Measurements from ENCODE around the gene AGPS. TPM values are rescaled to one million over a fixed set of nuclear protein-coding genes. Genes with fewer than 3 reads are reported as not detected.

The AGPS gene
- total and polyA plus RNA-seq, 2 donors (not counting 1 experiment from before 2014, with no cell fraction given): 2.2 to 25.5 TPM

- no peak overlapping the region for H3K27ac Mint-ChIP-seq
- H3K36me3 ChIP-seq (replicated peaks in 1 of 2; ENCODE audit: control extremely low read depth in 1 of 2, control insufficient read depth in 1 of 2, extremely low read depth in 1 of 2, insufficient read depth in 2 of 2, low read length in 1 of 2): peaks cover 7% of the 10 kb centered on the region in 2 experiments
- H3K4me1 Mint-ChIP-seq: no peaks in the 10 kb centered on the region
- no peak overlapping the region for H2AFZ ChIP-seq (ENCODE audit: insufficient read depth, low read depth, low read length, poor library complexity, severe bottlenecking)
- no peaks in the 10 kb centered on the region for H3K4me1 ChIP-seq (ENCODE audit: control insufficient read depth in 2 of 2, insufficient read depth in 2 of 2, low read length in 2 of 2)
- H3K4me3 ChIP-seq (ENCODE audit: control extremely low read depth in 1 of 5, extremely low read depth in 1 of 5, insufficient read depth in 1 of 5, low read depth in 2 of 5, low read length in 4 of 5): no peak overlapping the region
- DNase-seq (no peak), ATAC-seq (ENCODE audit: low read depth) (no peak)
- no peak overlapping the region for H3K4me2 ChIP-seq (replicated peaks; ENCODE audit: low read depth, low read length, poor library complexity, severe bottlenecking)
- H4K20me1 ChIP-seq (ENCODE audit: control insufficient read depth, insufficient read depth, low read length, poor library complexity, severe bottlenecking): no peaks in the 10 kb centered on the region
- intact Hi-C loops (cut with micrococcal nuclease): no loop called here
- no peaks in the 10 kb centered on the region for H3K9me3 ChIP-seq (ENCODE audit: control extremely low read depth in 1 of 3, control insufficient read depth in 2 of 3, insufficient read depth in 1 of 3, low read length in 2 of 3)
- no peaks in the 10 kb centered on the region for H3K79me2 ChIP-seq (ENCODE audit: control insufficient read depth, insufficient read depth, low read length)
- H3K27me3 Mint-ChIP-seq: no peaks in the 10 kb centered on the region
- H3K9ac ChIP-seq (ENCODE audit: low read length): no peak overlapping the region
- ChIA-PET POLR2A (no interaction called here), CTCF (no interaction called here)
- H3K27ac ChIP-seq (ENCODE audit: low read length in 2 of 2): no peak overlapping the region
- H3K27me3 ChIP-seq (replicated peaks in 1 of 4; ENCODE audit: control extremely low read depth in 1 of 4, control insufficient read depth in 3 of 4, insufficient read depth in 4 of 4, low read length in 3 of 4): no peaks in the 10 kb centered on the region
- H3K9me3 Mint-ChIP-seq (ENCODE audit: insufficient read depth): no peaks in the 10 kb centered on the region
- no peak overlapping the region for H3K4me3 Mint-ChIP-seq
- TF ChIP-seq CTCF (IDR thresholded peaks at IDR 0.05): no peak
- TF ChIP-seq EZH2 (IDR thresholded peaks at IDR 0.05; ENCODE audit: borderline replicate concordance, insufficient read depth, low read depth, low read length, poor library complexity, severe bottlenecking): no peak
These were observed 135.9 kb downstream of the AGPS start for GRCh38 chr2:177528351-177528933.

- H3K4me1 ChIP-seq (ENCODE audit: control insufficient read depth in 2 of 2, insufficient read depth in 2 of 2, low read length in 2 of 2): no peaks in the 10 kb centered on the region
- no peak overlapping the region for H3K4me3 Mint-ChIP-seq
- no peaks in the 10 kb centered on the region for H4K20me1 ChIP-seq (ENCODE audit: control insufficient read depth, insufficient read depth, low read length, poor library complexity, severe bottlenecking)
- H3K27me3 Mint-ChIP-seq: no peaks in the 10 kb centered on the region
- H3K27ac Mint-ChIP-seq: no peak overlapping the region
- DNase-seq (no peak), ATAC-seq (ENCODE audit: low read depth) (no peak)
- H3K4me1 Mint-ChIP-seq: no peaks in the 10 kb centered on the region
- no peak overlapping the region for H3K4me2 ChIP-seq (replicated peaks; ENCODE audit: low read depth, low read length, poor library complexity, severe bottlenecking)
- no peak overlapping the region for H3K9ac ChIP-seq (ENCODE audit: low read length)
- no peaks in the 10 kb centered on the region for H3K9me3 Mint-ChIP-seq (ENCODE audit: insufficient read depth)
- intact Hi-C loops (cut with micrococcal nuclease): no loop called here
- H3K36me3 ChIP-seq (replicated peaks in 1 of 2; ENCODE audit: control extremely low read depth in 1 of 2, control insufficient read depth in 1 of 2, extremely low read depth in 1 of 2, insufficient read depth in 2 of 2, low read length in 1 of 2): peaks cover 3 to 7% of the 10 kb centered on the region in 2 experiments
- H3K27me3 ChIP-seq (replicated peaks in 1 of 4; ENCODE audit: control extremely low read depth in 1 of 4, control insufficient read depth in 3 of 4, insufficient read depth in 4 of 4, low read length in 3 of 4): no peaks in the 10 kb centered on the region
- H3K79me2 ChIP-seq (ENCODE audit: control insufficient read depth, insufficient read depth, low read length): no peaks in the 10 kb centered on the region
- CTCF ChIA-PET: interaction anchor here (1.3 kb wide), 1 partner anchor 188 kb away, joined by 3 read pairs; no protein-coding TSS in a partner anchor
- H2AFZ ChIP-seq (ENCODE audit: insufficient read depth, low read depth, low read length, poor library complexity, severe bottlenecking): no peak overlapping the region
- no peaks in the 10 kb centered on the region for H3K9me3 ChIP-seq (ENCODE audit: control extremely low read depth in 1 of 3, control insufficient read depth in 2 of 3, insufficient read depth in 1 of 3, low read length in 2 of 3)
- H3K4me3 ChIP-seq (ENCODE audit: control extremely low read depth in 1 of 5, extremely low read depth in 1 of 5, insufficient read depth in 1 of 5, low read depth in 2 of 5, low read length in 4 of 5): no peak overlapping the region
- no peak overlapping the region for H3K27ac ChIP-seq (ENCODE audit: low read length in 2 of 2)
- no peak for TF ChIP-seq CTCF (IDR thresholded peaks at IDR 0.05)
- no peak for TF ChIP-seq EZH2 (IDR thresholded peaks at IDR 0.05; ENCODE audit: borderline replicate concordance, insufficient read depth, low read depth, low read length, poor library complexity, severe bottlenecking)
- 100% methylated on average over 2 of the region's 3 CpGs for WGBS (ENCODE audit: insufficient coverage)
- POLR2A ChIA-PET: no interaction called here
These were observed 136.6 kb downstream of the AGPS start for GRCh38 chr2:177529166-177529565.

Data from B cell (primary cell).